Heart left ventricle (tissue), 16 donors: ENCODE measurements around the gene KRT36. TPM values are rescaled to one million over a fixed set of nuclear protein-coding genes. Genes with fewer than 3 reads are reported as not detected.
A peak's percentile ranks its signal among the peaks of the same experiment; 100 is the strongest.

Experiments
- ATAC-seq, 4 donors: fragments of 200-7000 bp; cut with Tn5 transposase; one replicate each; pipeline ENCODE4 v1.9.1; 2020 to 2022; ENCODE audit warnings: moderate library complexity in 4 of 4, mild to moderate bottlenecking in 3 of 4, moderate number of reproducible peaks in 1 of 4
- DNase-seq, 5 donors: peaks; one replicate each; pipeline ENCODE4 v3.0.0-alpha.2; 2020
- H3K27ac ChIP-seq, 12 donors: fragments of 200-600 bp; sonication (generic) in 4 of 12; one replicate each; pipeline versions ENCODE4 v1.5.0 to v1.8.0; 2016 to 2022; ENCODE audit warnings: mild to moderate bottlenecking in 2 of 12
- H3K27me3 ChIP-seq, 9 donors: fragments of 200-600 bp; sonication (generic) in 2 of 9; one replicate each; pipeline versions ENCODE4 v1.5.1 to v1.8.0; 2016 to 2022; ENCODE audit warnings: mild to moderate bottlenecking in 3 of 9
- H3K36me3 ChIP-seq, 9 donors: fragments of 200-600 bp; sonication (generic) in 2 of 9; one replicate each; pipeline versions ENCODE4 v1.5.0 to v1.8.0; 2018 to 2022; ENCODE audit warnings: mild to moderate bottlenecking in 2 of 9
- H3K4me1 ChIP-seq, 12 donors: fragments of 200-600 bp; sonication (generic) in 4 of 12; one replicate each; pipeline versions ENCODE4 v1.5.0 to v1.8.0; 2016 to 2022; ENCODE audit warnings: mild to moderate bottlenecking in 3 of 12
- H3K4me3 ChIP-seq, 12 donors: fragments of 200-600 bp; sonication (generic) in 4 of 12; one replicate each; pipeline versions ENCODE4 v1.5.0 to v1.8.0; 2017 to 2022; ENCODE audit warnings: mild to moderate bottlenecking in 9 of 12, moderate library complexity in 4 of 12
- H3K9me3 ChIP-seq, 12 donors: fragments of 200-600 bp; sonication (generic) in 4 of 12; one replicate each; pipeline versions ENCODE4 v1.5.0 to v1.8.0; 2016 to 2022; ENCODE audit warnings: mild to moderate bottlenecking in 1 of 12
- CTCF ChIP-seq, 12 donors: fragments of 200-600 bp; sonication (generic) in 4 of 12; IDR thresholded peaks; one replicate each; pipeline versions ENCODE4 v1.5.0 to v1.8.0; 2018 to 2022; ENCODE audit warnings: antibody characterized with exemption in 12 of 12, mild to moderate bottlenecking in 5 of 12
- POLR2A ChIP-seq, 2 donors: fragments of 450-650 bp; IDR thresholded peaks; one replicate each; pipeline ENCODE4 v1.6.1; 2017; ENCODE audit warnings: antibody characterized with exemption in 2 of 2, mild to moderate bottlenecking in 2 of 2, moderate library complexity in 2 of 2
- WGBS, 4 donors: extraction: QIAGEN DNeasy Blood & Tissue Kit in 2 of 4; methylation state at CpG; one replicate each; pipeline versions ENCODE4 v1.1.5 to v1.1.7; 2013 to 2018; 5-methylcytosine and 5-hydroxymethylcytosine counted together
- intact Hi-C, 10 donors: fragments of 100-400 bp; cut with DNase I; formaldehyde crosslinking; loops; one replicate each; pipeline versions ENCODE4 v1.11.1 to v1.14.2; 2022
- polyA plus RNA-seq, 2 donors: library from polyadenylated mRNA; stranded (reverse); fragments of 200-250 nt; gene quantifications; one replicate each; pipeline ENCODE4 v1.2.3, GENCODE V29; 2013
- total RNA-seq, 9 donors: library from RNA; depleted of rRNA in 2 of 9; stranded (reverse); fragments of >200 nt in 2 of 9; fragmentation: NEBNext Ultra II Directional in 3 of 9; extraction: Animal tissue kit (Norgen Biotek cat#: 25700) in 3 of 9; gene quantifications; one replicate each; pipeline versions ENCODE4 v1.1.0 to v1.2.4, GENCODE V29; 2016 to 2023
- donor health status: ischemic (EF 13 %, LVEDD 7.1; RV severe dilation, severe dysfunction).
- donor health status: healthy with polysubstance abuse.
- donor health status: DM: no; HTN: yes; CAD: no.
- donor health status: DM: no; HTN: no; CAD: no.
- donor health status: ischemic (EF 25% LVEDD 6.9; RV normal size, moderate dysfunction).
- donor health status: ischemic (EF 25% LVEDD 5.7; RV mildly dilated, moderate dysfunction).
- donor health status: healthy.
- donor health status: DM: yes; HTN: yes; CAD: no.
- donor health status: ischemic (EF 35%, LVEDD 5.7; RV mildly dilated, moderate dysfunction).
- donor health status: nonischemic (EF 11% LVEDD 7.7; RV severe dilation, severe dysfunction).
- donor health status: DM: yes; HTN: yes; CAD: no.
- donor health status: PGD.
- donor health status: ischemic (EF 29% LVEDD 5.4; RV normal size, mild dysfunction).
- donor health status: nonischemic (EF 23%, LVEDD 6.1; RV moderate dilation, normal function).

KRT36 gene
- total and polyA plus RNA-seq, 11 donors, result not detected

- Histone ChIP-seq H3K27ac (no peak within 1 kb of the TSS), H3K36me3 (no peaks in the 10 kb centered on the region), H3K9me3 (peaks cover 0 to 26% (median 4%) of the 10 kb centered on the region in 12 donors), H3K4me3 (no peak within 1 kb of the TSS), H3K4me1 (peaks cover 0 to 11% (median 3%) of the 10 kb centered on the region in 12 donors), H3K27me3 (peaks cover 0 to 8% (median 0%) of the 10 kb centered on the region in 9 donors)
- ATAC-seq, result no peak
- DNase-seq, result no peak
- intact Hi-C loops, result loop anchor here in 1 of 10 donors (10.0 kb wide), 1 partner anchor 162 kb away; the partner anchor contains the start of genes KRTAP16-1 and KRTAP29-1
- no peak for TF ChIP-seq CTCF (IDR thresholded peaks at IDR 0.05)
- WGBS, 4 donors, result 89 to 100% (median 90%) methylated on average over 5 to 14 of the region's 14 CpGs
Measured at GRCh38 chr17:41466988-41467387, 22.7 kb downstream of the KRT36 start, which contains the start of gene KRT32. KRT32 (minus strand) TSS chr17:41467386; CDS start chr17:41467325, 61 bp downstream.

DNA sequence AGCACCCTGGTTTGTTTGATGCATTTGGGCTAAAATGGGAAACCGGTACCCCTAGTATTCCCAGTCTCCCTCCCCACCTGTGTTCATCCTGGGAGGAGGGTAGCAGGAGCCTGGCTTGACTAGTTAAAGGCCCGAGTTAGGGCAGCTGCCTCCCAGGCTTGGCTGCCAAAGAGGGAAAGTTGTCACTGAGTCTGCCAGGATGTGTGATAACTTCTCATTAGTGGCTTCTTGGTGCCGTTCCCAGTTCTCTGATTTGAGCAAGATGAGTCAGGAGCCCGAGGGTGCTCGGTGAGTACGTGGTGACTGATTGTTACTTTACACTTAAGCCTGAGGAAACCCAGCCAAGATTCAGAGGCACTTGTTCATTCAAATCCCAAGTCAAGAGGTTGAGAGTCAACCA, 25.0 kb downstream of the KRT36 start:
- 7 to 37% (median 24%) methylated on average over 6 of the region's 6 CpGs for WGBS, 4 donors
- TF ChIP-seq CTCF (IDR thresholded peaks at IDR 0.05) (no peak), POLR2A (IDR thresholded peaks at IDR 0.05) (no peak)
- Histone ChIP-seq H3K9me3 (peaks cover 0 to 14% (median 0%) of the 10 kb centered on the region in 12 donors), H3K4me1 (peaks cover 0 to 11% (median 3%) of the 10 kb centered on the region in 12 donors), H3K4me3 (no peak overlapping the region), H3K27ac (no peak overlapping the region), H3K27me3 (peaks cover 0 to 8% (median 0%) of the 10 kb centered on the region in 9 donors), H3K36me3 (no peaks in the 10 kb centered on the region)
- intact Hi-C loops, result loop anchor here in 2 of 10 donors (2.0 to 10.0 kb wide), 2 partner anchors 160 to 162 kb away; partner anchors contain the start of genes KRTAP29-1 (in 2 of the 2) and KRTAP16-1 (in 1 of the 2)
- DNase-seq, result peak in 4 of 5 donors; percentile 68 to 85 (median 78)
- ATAC-seq, result peak; percentile 96 to 98 (median 97)

DNA sequence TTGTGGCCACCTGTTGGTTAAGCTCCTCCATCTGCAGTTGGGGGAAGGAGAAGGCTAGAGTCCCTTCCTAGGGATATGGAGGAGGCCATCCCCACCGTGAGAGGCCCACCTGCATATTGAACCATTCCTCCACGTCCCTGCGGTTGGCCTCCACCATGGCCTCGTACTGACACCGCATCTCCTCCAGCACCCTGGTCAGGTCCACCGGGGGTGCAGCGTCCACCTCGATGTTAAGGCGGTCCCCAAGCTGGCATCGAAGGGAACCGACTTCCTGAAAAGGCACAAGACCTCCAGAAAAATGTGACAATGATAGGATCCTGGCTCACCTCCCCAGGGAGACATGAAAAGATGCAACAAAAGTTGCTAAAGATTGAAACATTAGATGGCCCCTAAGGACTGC, 25.5 kb downstream of the KRT36 start:
- DNase-seq (no peak), ATAC-seq (no peak)
- no peak for TF ChIP-seq POLR2A (IDR thresholded peaks at IDR 0.05)
- TF ChIP-seq CTCF (IDR thresholded peaks at IDR 0.05), result no peak
- Histone ChIP-seq H3K27me3 (peaks cover 0 to 8% (median 0%) of the 10 kb centered on the region in 9 donors), H3K4me1 (peaks cover 0 to 11% (median 3%) of the 10 kb centered on the region in 12 donors), H3K36me3 (no peaks in the 10 kb centered on the region), H3K4me3 (no peak overlapping the region), H3K27ac (no peak overlapping the region), H3K9me3 (peaks cover 0 to 14% (median 0%) of the 10 kb centered on the region in 12 donors)
- intact Hi-C loops, result loop anchor here in 2 of 10 donors (2.0 to 10.0 kb wide), 2 partner anchors 159 to 161 kb away; partner anchors contain the start of genes KRTAP29-1 (in 2 of the 2) and KRTAP16-1 (in 1 of the 2)
- 82 to 92% (median 86%) methylated on average over 11 of the region's 11 CpGs for WGBS, 4 donors

DNA sequence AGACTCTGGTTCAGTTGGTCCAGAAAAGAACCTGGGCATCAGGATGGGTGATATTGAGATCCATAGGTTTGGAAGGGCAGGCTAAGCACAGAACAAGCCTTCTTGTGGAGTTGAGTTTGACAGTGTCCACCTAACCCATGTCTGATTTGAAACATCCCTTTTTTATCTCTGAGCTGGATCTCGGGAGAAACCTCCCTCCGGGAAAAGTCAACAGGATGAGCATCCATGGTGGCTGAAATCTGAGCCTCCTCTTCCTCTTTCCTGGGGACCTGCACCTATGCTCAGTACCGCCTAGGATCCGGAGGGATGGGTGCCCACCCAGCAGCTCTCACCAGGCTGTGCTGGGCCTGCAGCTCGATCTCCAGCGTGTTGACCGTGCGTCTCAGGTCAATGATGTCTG, 26.0 kb downstream of the KRT36 start:
- peaks cover 0 to 13% (median 0%) of the 10 kb centered on the region in 12 donors for H3K9me3 ChIP-seq
- ATAC-seq, result no peak
- intact Hi-C loops, result loop anchor here in 2 of 10 donors (2.0 to 10.0 kb wide), 2 partner anchors 159 to 161 kb away; partner anchors contain the start of genes KRTAP29-1 (in 2 of the 2) and KRTAP16-1 (in 1 of the 2)
- peaks cover 0 to 8% (median 0%) of the 10 kb centered on the region in 9 donors for H3K27me3 ChIP-seq
- H3K4me1 ChIP-seq, result peaks cover 0 to 11% (median 3%) of the 10 kb centered on the region in 12 donors
- no peak for TF ChIP-seq POLR2A (IDR thresholded peaks at IDR 0.05)
- no peak for TF ChIP-seq CTCF (IDR thresholded peaks at IDR 0.05)
- no peak overlapping the region for H3K27ac ChIP-seq
- no peaks in the 10 kb centered on the region for H3K36me3 ChIP-seq
- no peak overlapping the region for H3K4me3 ChIP-seq
- WGBS, 4 donors, result 85 to 90% (median 88%) methylated on average over 8 of the region's 8 CpGs
- no peak for DNase-seq
